Body of pancreas (tissue), 4 donors: ENCODE data around the gene CAMK2B.

ENCODE experiments used
- CTCF ChIP-seq, 7 experiments: fragments of 450-650 bp in 4 of 7; fragments of 200-600 bp in 3 of 7; sonication (generic) in 3 of 7; IDR thresholded peaks; one replicate each; pipeline ENCODE4 v1.5.1; 2016 to 2019; ENCODE audit warnings: antibody characterized with exemption in 7 of 7
- POLR2A ChIP-seq, 3 donors: fragments of 450-650 bp; IDR thresholded peaks; one replicate each; pipeline ENCODE4 v1.6.1; 2016; ENCODE audit warnings: antibody characterized with exemption in 3 of 3, mild to moderate bottlenecking in 2 of 3

GRCh38 chr7:44230286-44230685 is 95.1 kb downstream of the CAMK2B start:
- TF ChIP-seq CTCF (IDR thresholded peaks at IDR 0.05) (no peak), POLR2A (IDR thresholded peaks at IDR 0.05) (no peak)
